H9 (cell line): ENCODE data around the gene SMARCAL1. TPM values are rescaled to one million over a fixed set of nuclear protein-coding genes. Genes with fewer than 3 reads are reported as not detected.

Experiments used
- DNase-seq: peaks from one replicate; pipeline ENCODE4 v3.0.0-alpha.2; 2017
- H2AFZ ChIP-seq: one replicate; pipeline ENCODE4 v1.6.1; 2013; ENCODE audit warnings: mild to moderate bottlenecking, low read length, control low read depth, moderate library complexity
- H2AK5ac ChIP-seq: 2 replicates; pipeline ENCODE4 v1.6.1; 2013; ENCODE audit warnings: low read length, control low read depth, mixed read lengths; ENCODE audit not compliant: insufficient read length
- H2BK120ac ChIP-seq: one replicate; pipeline ENCODE4 v1.6.1; 2013; ENCODE audit warnings: low read depth, mild to moderate bottlenecking, low read length, control low read depth, inconsistent platforms; ENCODE audit not compliant: poor library complexity, severe bottlenecking
- H2BK12ac ChIP-seq: 2 replicates; pipeline ENCODE4 v1.6.1; 2013; ENCODE audit warnings: low read length, control low read depth, mixed read lengths, low read depth; ENCODE audit not compliant: insufficient read length
- H2BK15ac ChIP-seq: 2 replicates; pipeline ENCODE4 v1.6.1; 2013; ENCODE audit warnings: low read depth, low read length, control low read depth
- H2BK20ac ChIP-seq: one replicate; pipeline ENCODE4 v1.6.1; 2013; ENCODE audit warnings: low read depth, mild to moderate bottlenecking, low read length, control low read depth, inconsistent platforms; ENCODE audit not compliant: poor library complexity, severe bottlenecking
- H2BK5ac ChIP-seq: 2 replicates; pipeline ENCODE4 v1.6.1; 2013; ENCODE audit warnings: low read length, control low read depth, mixed read lengths; ENCODE audit not compliant: insufficient read length
- H3K14ac ChIP-seq: 2 replicates; pipeline ENCODE4 v1.6.1; 2013; ENCODE audit warnings: low read length, control low read depth; ENCODE audit not compliant: insufficient read depth
- H3K18ac ChIP-seq: 2 replicates; pipeline ENCODE4 v1.6.1; 2013; ENCODE audit warnings: low read depth, mild to moderate bottlenecking, mixed read lengths, low read length, control low read depth; ENCODE audit not compliant: insufficient read length
- H3K23ac ChIP-seq: 2 replicates; pipeline ENCODE4 v1.6.1; 2013; ENCODE audit warnings: low read length, control low read depth, mixed read lengths, low read depth; ENCODE audit not compliant: insufficient read length
- H3K23me2 ChIP-seq: 2 replicates; pipeline ENCODE4 v1.6.1; 2013; ENCODE audit warnings: low read depth, mild to moderate bottlenecking, mixed read lengths, low read length, control low read depth; ENCODE audit not compliant: insufficient read length, poor library complexity, severe bottlenecking
- H3K27ac ChIP-seq: 2 replicates; pipeline ENCODE4 v1.5.1; 2013; ENCODE audit warnings: low read length, control low read depth, mixed read lengths, low read depth; ENCODE audit not compliant: insufficient read length
- H3K27me3 ChIP-seq: 2 replicates; pipeline ENCODE4 v1.6.1; 2013; ENCODE audit warnings: low read length, control low read depth, inconsistent platforms; ENCODE audit not compliant: insufficient read depth
- H3K4ac ChIP-seq: 2 replicates; pipeline ENCODE4 v1.6.1; 2013; ENCODE audit warnings: low read depth, mild to moderate bottlenecking, control low read depth, inconsistent platforms, low read length, moderate library complexity
- H3K4me1 ChIP-seq: 2 replicates; pipeline ENCODE4 v1.6.1; 2013; ENCODE audit warnings: low read length, control low read depth, inconsistent platforms; ENCODE audit not compliant: insufficient read depth
- H3K4me2 ChIP-seq: 2 replicates; pipeline ENCODE4 v1.6.1; 2013; ENCODE audit warnings: low read length, control low read depth, mixed read lengths; ENCODE audit not compliant: insufficient read length, insufficient read depth
- H3K56ac ChIP-seq: 2 replicates; pipeline ENCODE4 v1.6.1; 2013; ENCODE audit warnings: low read depth, mild to moderate bottlenecking, mixed read lengths, low read length, control low read depth; ENCODE audit not compliant: insufficient read length
- H3K79me1 ChIP-seq: 2 replicates; pipeline ENCODE4 v1.6.1; 2013; ENCODE audit warnings: low read depth, mild to moderate bottlenecking, moderate library complexity, low read length, control low read depth, inconsistent platforms; ENCODE audit not compliant: insufficient read depth, poor library complexity, severe bottlenecking
- H3K79me2 ChIP-seq: 2 replicates; pipeline ENCODE4 v1.6.1; 2013; ENCODE audit warnings: low read length, control low read depth, inconsistent platforms; ENCODE audit not compliant: insufficient read depth
- H3K9ac ChIP-seq: 2 replicates; pipeline ENCODE4 v1.6.1; 2013; ENCODE audit warnings: low read length, control low read depth, mixed read lengths; ENCODE audit not compliant: insufficient read length; ENCODE audit errors: extremely low read depth
- H3K9me3 ChIP-seq: one replicate; pipeline ENCODE4 v1.6.1; 2013; ENCODE audit warnings: low read depth, low read length, inconsistent platforms; ENCODE audit not compliant: control insufficient read depth
- H3T11ph ChIP-seq: one replicate; pipeline ENCODE4 v1.6.1; 2013; ENCODE audit warnings: mild to moderate bottlenecking, low read length, control low read depth, inconsistent platforms
- H4K20me1 ChIP-seq: one replicate; pipeline ENCODE4 v1.6.1; 2013; ENCODE audit not compliant: control insufficient read depth, insufficient read length, insufficient read depth
- H4K5ac ChIP-seq: 2 replicates; pipeline ENCODE4 v1.6.1; 2013; ENCODE audit warnings: low read depth, mild to moderate bottlenecking, mixed read lengths, low read length, control low read depth; ENCODE audit not compliant: insufficient read length
- H4K8ac ChIP-seq: replicated peaks from 2 replicates; pipeline ENCODE4 v1.6.1; 2013; ENCODE audit warnings: low read length, control low read depth, mixed read lengths, low read depth; ENCODE audit not compliant: insufficient read length
- H4K91ac ChIP-seq: 2 replicates; pipeline ENCODE4 v1.6.1; 2013; ENCODE audit warnings: low read depth, mild to moderate bottlenecking, moderate library complexity, mixed read lengths, low read length, control low read depth; ENCODE audit not compliant: insufficient read length
- H3K27ac Mint-ChIP-seq, 3 experiments: 2 replicates in 2 of 3; 3 replicates in 1 of 3; pipeline ENCODE4 v1.8.0; 2020 to 2021; ENCODE audit warnings: mixed read lengths in 3 of 3, mild to moderate bottlenecking in 1 of 3, moderate library complexity in 1 of 3
- H3K27me3 Mint-ChIP-seq: 2 replicates; pipeline ENCODE4 v1.8.0; 2021; ENCODE audit warnings: low read depth, mild to moderate bottlenecking, moderate library complexity, mixed read lengths
- H3K36me3 Mint-ChIP-seq, 3 experiments: 2 replicates in 2 of 3; 3 replicates in 1 of 3; pipeline ENCODE4 v1.8.0; 2020 to 2021; ENCODE audit warnings: low read depth in 3 of 3, mixed read lengths in 3 of 3; ENCODE audit not compliant: insufficient read depth in 1 of 3
- H3K4me1 Mint-ChIP-seq, 2 experiments: 2 replicates each; pipeline ENCODE4 v1.8.0; 2020; ENCODE audit warnings: mixed read lengths in 2 of 2
- H3K4me3 Mint-ChIP-seq, 2 experiments: 2 replicates in 1 of 2; 3 replicates in 1 of 2; pipeline ENCODE4 v1.8.0; 2020 to 2021; ENCODE audit warnings: mild to moderate bottlenecking in 2 of 2, mixed read lengths in 2 of 2, moderate library complexity in 1 of 2
- H3K9me3 Mint-ChIP-seq, 2 experiments: 2 replicates in 1 of 2; 3 replicates in 1 of 2; pipeline ENCODE4 v1.8.0; 2020; ENCODE audit warnings: mild to moderate bottlenecking in 2 of 2, mixed read lengths in 2 of 2, moderate library complexity in 1 of 2
- CTCF ChIP-seq: fragments of 200-600 bp; sonication (generic); conservative IDR thresholded peaks from 3 replicates; pipeline ENCODE4 v1.8.0; 2021; ENCODE audit warnings: antibody characterized with exemption, mild to moderate bottlenecking
- WGBS: extraction: QIAGEN DNeasy Blood & Tissue Kit; methylation state at CpG from one replicate; pipeline ENCODE4 v1.1.7; 2013; ENCODE audit warnings: missing lambda C conversion rate, low lambda C conversion rate, mixed read lengths; ENCODE audit not compliant: insufficient read length; ENCODE audit errors: extremely low coverage; 5-methylcytosine and 5-hydroxymethylcytosine counted together
- total RNA-seq: library from RNA; stranded (reverse); gene quantifications from 2 replicates; pipeline ENCODE4 v1.2.1, GENCODE V29; 2021

The SMARCAL1 gene
- total RNA-seq, 1 experiment from 2014 or later: 16.5 TPM

GRCh38 chr2:216478791-216479190 lies 66.5 kb downstream of the SMARCAL1 start:
- H2BK12ac ChIP-seq: no peak overlapping the region
- WGBS: no CpG with 5 or more reads among the region's 1 CpG
- no peak overlapping the region for H2AFZ ChIP-seq
- no peak overlapping the region for H2BK120ac ChIP-seq
- H4K20me1 ChIP-seq: no peaks in the 10 kb centered on the region
- no peaks in the 10 kb centered on the region for H3K9me3 ChIP-seq
- H3T11ph ChIP-seq: no peak overlapping the region
- H3K18ac ChIP-seq: no peak overlapping the region
- no peak overlapping the region for H4K8ac ChIP-seq
- H3K4ac ChIP-seq: no peak overlapping the region
- H3K27ac ChIP-seq: no peak overlapping the region
- Mint-ChIP-seq H3K4me1 (peaks cover 5 to 6% of the 10 kb centered on the region in 2 experiments; a peak in 3 of 4 replicates), H3K27ac (peak overlapping the region; percentile 13 to 88 (median 55); a peak in 3 of 7 replicates), H3K9me3 (no peaks in the 10 kb centered on the region), H3K4me3 (no peak overlapping the region), H3K27me3 (no peaks in the 10 kb centered on the region), H3K36me3 (peaks cover 0 to 25% (median 16%) of the 10 kb centered on the region in 3 experiments; a peak in 5 of 7 replicates)
- no peak overlapping the region for H3K9ac ChIP-seq
- H3K27me3 ChIP-seq: no peaks in the 10 kb centered on the region
- H3K79me2 ChIP-seq: no peaks in the 10 kb centered on the region
- H4K91ac ChIP-seq: no peak overlapping the region
- no peak overlapping the region for H2AK5ac ChIP-seq
- H2BK20ac ChIP-seq: no peak overlapping the region
- H3K4me2 ChIP-seq: no peak overlapping the region
- DNase-seq: no peak
- no peak overlapping the region for H3K23ac ChIP-seq
- no peaks in the 10 kb centered on the region for H3K23me2 ChIP-seq
- no peak; the same call in 2 of the 3 replicates for TF ChIP-seq CTCF
- H3K56ac ChIP-seq: no peak overlapping the region
- H2BK5ac ChIP-seq: no peak overlapping the region
- no peaks in the 10 kb centered on the region for H3K79me1 ChIP-seq
- H4K5ac ChIP-seq: no peak overlapping the region
- 0 out of 2 replicates have a peak, but pooled peaks cover 4% of the 10 kb centered on the region for H3K4me1 ChIP-seq
- no peak overlapping the region for H2BK15ac ChIP-seq
- no peak overlapping the region for H3K14ac ChIP-seq
